Prostate gland (tissue), 2 donors: ENCODE data around the gene CNPY4. TPM values are rescaled to one million over a fixed set of nuclear protein-coding genes. Genes with fewer than 3 reads are reported as not detected.

Experiments
- DNase-seq: peaks from one replicate; pipeline ENCODE4 v3.0.0-alpha.2; 2019; ENCODE audit warnings: low spot score
- H3K27ac ChIP-seq, 2 donors: fragments of 200-600 bp; sonication (generic); 2 replicates each; pipeline ENCODE4 v1.5.1; 2017 to 2019
- H3K27me3 ChIP-seq: fragments of 200-600 bp; sonication (generic); replicated peaks from 2 replicates; pipeline ENCODE4 v1.5.1; 2019; ENCODE audit not compliant: insufficient read depth
- H3K36me3 ChIP-seq, 2 donors: fragments of 200-600 bp; sonication (generic); 1 replicate in 1 of 2; 2 replicates in 1 of 2; pipeline versions ENCODE4 v1.5.1 to v1.8.1; 2017 to 2019
- H3K4me1 ChIP-seq: fragments of 200-600 bp; sonication (generic); replicated peaks from 2 replicates; pipeline ENCODE4 v1.5.1; 2019
- H3K4me3 ChIP-seq, 2 donors: fragments of 200-600 bp; sonication (generic); 2 replicates each; pipeline ENCODE4 v1.5.1; 2017 to 2019
- H3K9me3 ChIP-seq: fragments of 200-600 bp; sonication (generic); 2 replicates; pipeline ENCODE4 v1.5.1; 2017
- CTCF ChIP-seq, 4 experiments: fragments of 200-600 bp in 2 of 4; fragments of 450-650 bp in 2 of 4; sonication (generic) in 2 of 4; IDR thresholded peaks; 1 replicate in 3 of 4; 2 replicates in 1 of 4; pipeline ENCODE4 v1.5.1; 2016 to 2019; ENCODE audit warnings: antibody characterized with exemption in 4 of 4, mild to moderate bottlenecking in 2 of 4, moderate library complexity in 2 of 4
- POLR2A ChIP-seq: fragments of 450-650 bp; IDR thresholded peaks from one replicate; pipeline ENCODE4 v1.6.1; 2016; ENCODE audit warnings: antibody characterized with exemption, mild to moderate bottlenecking
- POLR2AphosphoS5 ChIP-seq: sonication (generic); formaldehyde crosslinking; IDR thresholded peaks from one replicate; pipeline ENCODE4 v1.6.1; 2017; ENCODE audit warnings: antibody characterized with exemption
- WGBS: methylation state at CpG from one replicate; pipeline ENCODE4 v1.1.5; 2018; 5-methylcytosine and 5-hydroxymethylcytosine counted together
- intact Hi-C: fragments of 100-400 bp; cut with DNase I; formaldehyde crosslinking; loops from one replicate; pipeline ENCODE4 v1.14.2; 2022
- total RNA-seq, 2 donors: library from RNA; depleted of rRNA; stranded (reverse); fragments of >200 nt; gene quantifications; one replicate each; pipeline ENCODE4 v1.1.0, GENCODE V29; 2016

Gene CNPY4
- total RNA-seq, 2 donors from 2014 or later, result 1.6 to 16.1 TPM

- TF ChIP-seq POLR2AphosphoS5, result no peak
- no peak for TF ChIP-seq POLR2A
- no peak for TF ChIP-seq CTCF (IDR thresholded peaks at IDR 0.05)
- H3K27me3 ChIP-seq, result no peaks in the 10 kb centered on the region
- H3K36me3 ChIP-seq, result peaks cover 1 to 44% of the 10 kb centered on the region in 2 donors
- H3K4me1 ChIP-seq, result peaks cover 4% of the 10 kb centered on the region
- H3K4me3 ChIP-seq, result no peak overlapping the region
- no peak for DNase-seq
- 83% methylated on average over 14 of the region's 14 CpGs for WGBS
- intact Hi-C loops, result no loop called here
- H3K27ac ChIP-seq, result no peak overlapping the region
- no peaks in the 10 kb centered on the region for H3K9me3 ChIP-seq
Observed at GRCh38 chr7:100090527-100091410, 28.7 kb upstream of the CNPY4 start.

- DNase-seq, result no peak
- no peaks in the 10 kb centered on the region for H3K27me3 ChIP-seq
- peaks cover 4% of the 10 kb centered on the region for H3K4me1 ChIP-seq
- intact Hi-C loops, result no loop called here
- no peaks in the 10 kb centered on the region for H3K9me3 ChIP-seq
- peaks cover 4 to 46% of the 10 kb centered on the region in 2 donors for H3K36me3 ChIP-seq
- TF ChIP-seq POLR2AphosphoS5, result no peak
- TF ChIP-seq POLR2A, result no peak
- no peak for TF ChIP-seq CTCF (IDR thresholded peaks at IDR 0.05)
- no peak overlapping the region for H3K4me3 ChIP-seq
- 41% methylated on average over 19 of the region's 19 CpGs for WGBS
- H3K27ac ChIP-seq, result no peak overlapping the region
Observed at GRCh38 chr7:100091411-100092181, 27.8 kb upstream of the CNPY4 start.

GRCh38 chr7:100093054-100093453 lies 26.4 kb upstream of the CNPY4 start:
- intact Hi-C loops, result no loop called here
- no peak for DNase-seq
- peaks cover 7 to 57% of the 10 kb centered on the region in 2 donors for H3K36me3 ChIP-seq
- peaks cover 4% of the 10 kb centered on the region for H3K4me1 ChIP-seq
- 54% methylated on average over 8 of the region's 8 CpGs for WGBS
- no peak overlapping the region for H3K27ac ChIP-seq
- no peak for TF ChIP-seq POLR2AphosphoS5
- TF ChIP-seq POLR2A, result no peak
- no peak for TF ChIP-seq CTCF (IDR thresholded peaks at IDR 0.05)
- no peaks in the 10 kb centered on the region for H3K27me3 ChIP-seq
- H3K4me3 ChIP-seq, result no peak overlapping the region
- H3K9me3 ChIP-seq, result no peaks in the 10 kb centered on the region

GRCh38 chr7:100093498-100093897 lies 25.9 kb upstream of the CNPY4 start:
- intact Hi-C loops, result no loop called here
- H3K27me3 ChIP-seq, result no peaks in the 10 kb centered on the region
- TF ChIP-seq CTCF (IDR thresholded peaks at IDR 0.05), result no peak
- no peak for TF ChIP-seq POLR2AphosphoS5
- no peak for TF ChIP-seq POLR2A
- peaks cover 4% of the 10 kb centered on the region for H3K4me1 ChIP-seq
- peaks cover 7 to 62% of the 10 kb centered on the region in 2 donors for H3K36me3 ChIP-seq
- DNase-seq, result no peak
- no peak overlapping the region for H3K4me3 ChIP-seq
- no peaks in the 10 kb centered on the region for H3K9me3 ChIP-seq
- H3K27ac ChIP-seq, result no peak overlapping the region
- WGBS, result 38% methylated on average over 12 of the region's 13 CpGs
